Peyer's patch (tissue), 4 donors: ENCODE measurements around the gene KRTAP3-3. TPM values are rescaled to one million over a fixed set of nuclear protein-coding genes. Genes with fewer than 3 reads are reported as not detected.

Experiments
- DNase-seq, 3 donors: peaks; one replicate each; pipeline ENCODE4 v3.0.0-alpha.2; 2017 to 2019
- H3K27ac ChIP-seq, 4 donors: fragments of 200-600 bp; sonication (generic); one replicate each; pipeline ENCODE4 v1.5.1; 2016 to 2019
- H3K27me3 ChIP-seq, 2 donors: fragments of 200-600 bp; sonication (generic); one replicate each; pipeline ENCODE4 v1.5.1; 2019
- H3K36me3 ChIP-seq, 3 donors: fragments of 200-600 bp; sonication (generic); one replicate each; pipeline ENCODE4 v1.5.1; 2016 to 2019
- H3K4me1 ChIP-seq, 4 donors: fragments of 200-600 bp; sonication (generic); one replicate each; pipeline ENCODE4 v1.5.1; 2016 to 2019
- H3K4me3 ChIP-seq, 4 donors: fragments of 200-600 bp; sonication (generic); 1 replicate in 3 of 4; 2 replicates in 1 of 4; pipeline ENCODE4 v1.5.1; 2016 to 2019; ENCODE audit warnings: mild to moderate bottlenecking in 1 of 4
- H3K9me3 ChIP-seq, 4 donors: fragments of 200-600 bp; sonication (generic); one replicate each; pipeline ENCODE4 v1.5.1; 2016 to 2019; ENCODE audit warnings: mild to moderate bottlenecking in 1 of 4
- CTCF ChIP-seq, 6 experiments: fragments of 450-650 bp in 4 of 6; fragments of 200-600 bp in 2 of 6; sonication (generic) in 1 of 6; IDR thresholded peaks; one replicate each; pipeline ENCODE4 v1.5.1; 2017 to 2019; ENCODE audit warnings: antibody characterized with exemption in 6 of 6, mild to moderate bottlenecking in 3 of 6, moderate library complexity in 1 of 6
- POLR2A ChIP-seq, 2 donors: fragments of 450-650 bp; IDR thresholded peaks; one replicate each; pipeline ENCODE4 v1.5.1; 2017; ENCODE audit warnings: antibody characterized with exemption in 2 of 2, mild to moderate bottlenecking in 2 of 2, moderate library complexity in 2 of 2
- total RNA-seq, 4 donors: library from RNA; depleted of rRNA; stranded (reverse); fragments of >200 nt; gene quantifications; one replicate each; pipeline ENCODE4 v1.1.0, GENCODE V29; 2016

Gene KRTAP3-3
- total RNA-seq, 4 donors from 2014 or later: not detected

- Histone ChIP-seq H3K27ac (no peak overlapping the region), H3K4me3 (no peak overlapping the region), H3K9me3 (no peaks in the 10 kb centered on the region), H3K27me3 (no peaks in the 10 kb centered on the region), H3K36me3 (no peaks in the 10 kb centered on the region), H3K4me1 (no peaks in the 10 kb centered on the region)
- no peak for DNase-seq
- no peak for TF ChIP-seq CTCF (IDR thresholded peaks at IDR 0.05)
- TF ChIP-seq POLR2A (IDR thresholded peaks at IDR 0.05): no peak
These were observed 880 bp downstream of the KRTAP3-3 start for GRCh38 chr17:40993084-40993483.

GRCh38 chr17:40992666-40993065 is 1.3 kb downstream of the KRTAP3-3 start:
- Histone ChIP-seq H3K27me3 (no peaks in the 10 kb centered on the region), H3K36me3 (no peaks in the 10 kb centered on the region), H3K9me3 (no peaks in the 10 kb centered on the region), H3K4me3 (no peak overlapping the region), H3K27ac (no peak overlapping the region), H3K4me1 (no peaks in the 10 kb centered on the region)
- TF ChIP-seq POLR2A (IDR thresholded peaks at IDR 0.05) (no peak), CTCF (IDR thresholded peaks at IDR 0.05) (no peak)
- no peak for DNase-seq

DNA sequence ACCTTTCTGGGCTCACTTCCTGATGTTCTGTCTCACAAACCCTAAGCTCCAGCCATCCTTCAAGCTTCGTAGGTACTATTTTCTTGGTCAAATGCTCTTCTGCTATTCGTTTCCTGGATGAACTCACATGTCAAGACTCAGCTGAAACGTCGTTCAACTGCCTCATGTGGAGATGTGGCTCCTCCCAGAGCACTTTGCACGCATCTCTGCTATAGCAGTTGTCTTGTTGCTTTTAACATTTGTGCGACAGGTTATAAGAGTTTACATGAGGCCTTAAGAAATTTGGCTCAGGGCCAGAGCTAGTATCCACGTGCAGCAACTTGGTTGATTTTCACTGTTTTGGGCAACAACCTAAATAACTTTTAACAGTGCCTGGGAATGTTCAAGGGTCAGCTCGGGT is 7.0 kb downstream of the KRTAP3-3 start:
- DNase-seq: no peak
- no peak for TF ChIP-seq POLR2A (IDR thresholded peaks at IDR 0.05)
- TF ChIP-seq CTCF (IDR thresholded peaks at IDR 0.05): no peak
- H3K27ac ChIP-seq: no peak overlapping the region

DNA sequence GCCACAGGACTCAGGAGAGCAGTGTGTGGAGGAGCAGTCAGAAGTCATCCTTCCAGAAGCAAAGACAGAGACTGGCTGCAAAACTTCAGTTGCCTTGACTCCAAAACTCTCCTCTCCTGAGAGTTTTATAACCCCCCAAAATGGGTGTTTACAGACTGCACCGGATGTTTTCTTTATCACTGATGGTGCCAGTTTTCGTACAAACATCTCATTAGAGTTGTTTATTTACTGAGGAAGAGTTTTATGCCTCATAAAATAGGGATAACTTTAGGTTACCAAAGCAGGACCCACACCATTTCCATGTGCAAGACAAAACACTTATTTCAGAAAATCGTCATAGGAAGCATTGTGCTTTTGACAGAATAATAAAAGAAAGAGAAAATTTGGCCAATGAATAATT is 9.7 kb downstream of the KRTAP3-3 start, which contains the start of gene KRT40:
Gene KRT40 (minus strand): TSS at position 101 of the 400 bp plus-strand sequence. CDS start 53 bp downstream, at position 48.
- Histone ChIP-seq H3K36me3 (no peaks in the 10 kb centered on the region), H3K4me1 (no peaks in the 10 kb centered on the region), H3K27ac (no peak within 1 kb of the TSS), H3K4me3 (no peak within 1 kb of the TSS), H3K9me3 (no peaks in the 10 kb centered on the region), H3K27me3 (no peaks in the 10 kb centered on the region)
- no peak for DNase-seq
- TF ChIP-seq POLR2A (IDR thresholded peaks at IDR 0.05) (no peak), CTCF (IDR thresholded peaks at IDR 0.05) (no peak)

More for the DNA sequence above, 7.0 kb downstream of the KRTAP3-3 start:
- Histone ChIP-seq H3K36me3 (no peaks in the 10 kb centered on the region), H3K9me3 (no peaks in the 10 kb centered on the region), H3K27me3 (no peaks in the 10 kb centered on the region), H3K4me3 (no peak overlapping the region), H3K4me1 (no peaks in the 10 kb centered on the region)

DNA sequence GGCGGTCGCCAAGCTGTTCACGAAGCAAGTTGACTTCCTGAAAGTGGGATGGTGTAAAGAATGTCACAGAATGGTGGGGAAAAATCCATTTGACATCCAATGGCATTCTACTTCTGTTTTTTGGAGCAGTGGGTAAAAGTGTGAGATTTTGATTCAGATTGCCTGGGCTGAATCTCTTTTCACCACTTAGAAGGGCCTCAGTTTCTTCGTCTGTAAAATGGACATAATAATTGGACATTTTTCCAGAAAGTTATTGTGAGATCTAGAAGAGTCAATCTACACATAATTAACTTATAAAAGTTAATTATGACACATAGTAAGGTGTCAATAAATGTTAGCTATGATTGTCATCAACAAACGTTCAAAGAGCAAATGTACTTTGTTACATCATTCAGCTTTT is 12.8 kb downstream of the KRTAP3-3 start:
- Histone ChIP-seq H3K36me3 (no peaks in the 10 kb centered on the region), H3K27me3 (no peaks in the 10 kb centered on the region), H3K4me1 (no peaks in the 10 kb centered on the region), H3K27ac (no peak overlapping the region), H3K4me3 (no peak overlapping the region), H3K9me3 (no peaks in the 10 kb centered on the region)
- DNase-seq: no peak
- TF ChIP-seq POLR2A (IDR thresholded peaks at IDR 0.05) (no peak), CTCF (IDR thresholded peaks at IDR 0.05) (no peak)

DNA sequence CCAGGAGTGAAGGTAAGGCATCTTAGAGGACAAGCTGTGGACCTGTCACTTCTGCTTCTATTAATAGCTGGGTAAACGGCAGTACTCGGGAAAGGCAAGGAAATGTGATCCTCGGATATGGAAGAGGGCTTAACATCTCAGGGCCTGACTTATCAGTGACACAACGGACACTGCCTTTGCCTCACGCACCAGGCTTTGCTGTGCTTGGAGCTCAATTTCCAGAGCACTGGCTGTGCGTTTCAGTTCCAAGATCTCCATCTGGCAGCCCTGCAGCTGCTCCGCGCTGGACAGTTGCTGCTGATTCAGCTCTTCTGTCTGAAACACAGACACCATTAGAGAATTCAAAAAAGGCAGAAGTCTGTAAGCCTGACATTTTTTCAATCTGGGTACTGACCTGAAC is 13.4 kb downstream of the KRTAP3-3 start:
- no peak for DNase-seq
- TF ChIP-seq POLR2A (IDR thresholded peaks at IDR 0.05): no peak
- TF ChIP-seq CTCF (IDR thresholded peaks at IDR 0.05): no peak
- Histone ChIP-seq H3K36me3 (no peaks in the 10 kb centered on the region), H3K27me3 (no peaks in the 10 kb centered on the region), H3K4me3 (no peak overlapping the region), H3K27ac (no peak overlapping the region), H3K9me3 (no peaks in the 10 kb centered on the region), H3K4me1 (no peaks in the 10 kb centered on the region)
